Neural progenitor cell (in vitro differentiated cells): Measurements from ENCODE around the gene ASIC5. TPM values are rescaled to one million over a fixed set of nuclear protein-coding genes. Genes with fewer than 3 reads are reported as not detected.

Source experiments
- DNase-seq: peaks from one replicate; pipeline ENCODE4 v3.0.0-alpha.2; 2016; ENCODE audit warnings: low spot score
- H2AFZ ChIP-seq: fragments of 200-600 bp; sonication (generic); replicated peaks from 2 replicates; pipeline ENCODE4 v1.6.1; 2016; ENCODE audit warnings: antibody characterized with exemption
- H3F3A ChIP-seq: fragments of 200-600 bp; sonication (generic); 2 replicates; pipeline ENCODE4 v1.6.1; 2016; ENCODE audit warnings: antibody characterized with exemption, low read depth
- H3K27ac ChIP-seq: fragments of 200-600 bp; sonication (generic); 2 replicates; pipeline ENCODE4 v1.5.1; 2016; ENCODE audit warnings: mild to moderate bottlenecking
- H3K27me3 ChIP-seq: fragments of 200-600 bp; sonication (generic); 2 replicates; pipeline ENCODE4 v1.6.1; 2016; ENCODE audit warnings: mild to moderate bottlenecking, moderate library complexity
- H3K36me3 ChIP-seq: fragments of 200-600 bp; sonication (generic); 2 replicates; pipeline ENCODE4 v1.5.1; 2016
- H3K4me1 ChIP-seq: fragments of 200-600 bp; sonication (generic); 2 replicates; pipeline ENCODE4 v1.6.1; 2016; ENCODE audit warnings: mixed run types
- H3K4me2 ChIP-seq: fragments of 200-600 bp; sonication (generic); 2 replicates; pipeline ENCODE4 v1.6.1; 2016
- H3K4me3 ChIP-seq: fragments of 200-600 bp; sonication (generic); 2 replicates; pipeline ENCODE4 v1.5.1; 2016
- H3K79me2 ChIP-seq: fragments of 200-600 bp; sonication (generic); 2 replicates; pipeline ENCODE4 v1.6.1; 2016; ENCODE audit warnings: low read depth
- H3K9ac ChIP-seq: fragments of 200-600 bp; sonication (generic); 2 replicates; pipeline ENCODE4 v1.6.1; 2016
- H3K9me3 ChIP-seq: fragments of 200-600 bp; sonication (generic); 2 replicates; pipeline ENCODE4 v1.5.1; 2016; ENCODE audit warnings: low read depth
- H4K20me1 ChIP-seq: fragments of 200-600 bp; sonication (generic); 2 replicates; pipeline ENCODE4 v1.6.1; 2016; ENCODE audit warnings: low read depth
- H3K27ac Mint-ChIP-seq: 3 replicates; pipeline ENCODE4 v1.8.0; 2021; ENCODE audit warnings: mixed read lengths
- H3K27me3 Mint-ChIP-seq: 2 replicates; pipeline ENCODE4 v1.8.0; 2022; ENCODE audit warnings: low read depth, mild to moderate bottlenecking, inconsistent platforms, moderate library complexity, mixed read lengths; ENCODE audit not compliant: insufficient read depth
- H3K36me3 Mint-ChIP-seq: 3 replicates; pipeline ENCODE4 v1.8.0; 2021; ENCODE audit warnings: mixed read lengths
- H3K4me1 Mint-ChIP-seq: 3 replicates; pipeline ENCODE4 v1.8.0; 2021; ENCODE audit warnings: mixed read lengths
- H3K4me3 Mint-ChIP-seq: 3 replicates; pipeline ENCODE4 v1.8.0; 2021; ENCODE audit warnings: mild to moderate bottlenecking, moderate library complexity, mixed read lengths
- H3K9me3 Mint-ChIP-seq: 3 replicates; pipeline ENCODE4 v1.8.0; 2020; ENCODE audit warnings: mixed read lengths
- CTCF ChIP-seq: fragments of 200-600 bp; sonication (generic); IDR thresholded peaks from 2 replicates; pipeline ENCODE4 v1.5.1; 2017; ENCODE audit warnings: antibody characterized with exemption, mild to moderate bottlenecking
- EZH2 ChIP-seq: fragments of 200-600 bp; sonication (generic); IDR thresholded peaks from 2 replicates; pipeline ENCODE4 v1.6.1; 2017; ENCODE audit warnings: antibody characterized with exemption, mild to moderate bottlenecking, moderate library complexity
- EZH2phosphoT487 ChIP-seq: fragments of 200-600 bp; sonication (generic); IDR thresholded peaks from 2 replicates; pipeline ENCODE4 v1.6.1; 2017; ENCODE audit warnings: antibody characterized with exemption
- total RNA-seq: library from RNA; depleted of rRNA; stranded (reverse); fragments of >200 nt; gene quantifications from 2 replicates; pipeline ENCODE4 v1.2.3, GENCODE V29; 2015; ENCODE audit warnings: low replicate concordance

ASIC5 gene
- total RNA-seq, 1 donor from 2014 or later: not detected

- no peak overlapping the region for H2AFZ ChIP-seq
- no peaks in the 10 kb centered on the region for H3K9me3 Mint-ChIP-seq
- no peak overlapping the region for H3K27ac Mint-ChIP-seq
- no peak overlapping the region for H3K27ac ChIP-seq
- H3K9ac ChIP-seq: no peak overlapping the region
- peaks cover 8% of the 10 kb centered on the region for H3K4me1 Mint-ChIP-seq
- no peak overlapping the region for H3K4me3 ChIP-seq
- H3F3A ChIP-seq: no peaks in the 10 kb centered on the region
- no peaks in the 10 kb centered on the region for H4K20me1 ChIP-seq
- no peak overlapping the region for H3K4me2 ChIP-seq
- H3K79me2 ChIP-seq: no peaks in the 10 kb centered on the region
- H3K36me3 ChIP-seq: no peaks in the 10 kb centered on the region
- no peaks in the 10 kb centered on the region for H3K27me3 Mint-ChIP-seq
- H3K9me3 ChIP-seq: no peaks in the 10 kb centered on the region
- no peaks in the 10 kb centered on the region for H3K27me3 ChIP-seq
- no peaks in the 10 kb centered on the region for H3K4me1 ChIP-seq
- TF ChIP-seq EZH2 (no peak), EZH2phosphoT487 (no peak), CTCF (no peak)
- no peak overlapping the region for H3K4me3 Mint-ChIP-seq
- no peak for DNase-seq
- no peaks in the 10 kb centered on the region for H3K36me3 Mint-ChIP-seq
These were observed 43.6 kb upstream of the ASIC5 start for GRCh38 chr4:155909615-155910226.

GRCh38 chr4:155908187-155909139 lies 42.4 kb upstream of the ASIC5 start:
- Mint-ChIP-seq H3K4me1 (peaks cover 5% of the 10 kb centered on the region), H3K27ac (no peak overlapping the region), H3K4me3 (no peak overlapping the region), H3K36me3 (no peaks in the 10 kb centered on the region), H3K27me3 (no peaks in the 10 kb centered on the region), H3K9me3 (no peaks in the 10 kb centered on the region)
- no peaks in the 10 kb centered on the region for H3K79me2 ChIP-seq
- no peak overlapping the region for H3K9ac ChIP-seq
- no peak for DNase-seq
- no peak overlapping the region for H2AFZ ChIP-seq
- no peaks in the 10 kb centered on the region for H3F3A ChIP-seq
- no peaks in the 10 kb centered on the region for H3K9me3 ChIP-seq
- no peaks in the 10 kb centered on the region for H3K4me1 ChIP-seq
- no peaks in the 10 kb centered on the region for H3K36me3 ChIP-seq
- no peaks in the 10 kb centered on the region for H4K20me1 ChIP-seq
- no peaks in the 10 kb centered on the region for H3K27me3 ChIP-seq
- H3K4me3 ChIP-seq: no peak overlapping the region
- no peak for TF ChIP-seq CTCF
- TF ChIP-seq EZH2: no peak
- no peak for TF ChIP-seq EZH2phosphoT487
- H3K4me2 ChIP-seq: no peak overlapping the region
- H3K27ac ChIP-seq: no peak overlapping the region

GRCh38 chr4:155907556-155907955 lies 41.5 kb upstream of the ASIC5 start:
- no peak overlapping the region for H3K27ac ChIP-seq
- Mint-ChIP-seq H3K36me3 (no peaks in the 10 kb centered on the region), H3K4me1 (peaks cover 3% of the 10 kb centered on the region), H3K9me3 (no peaks in the 10 kb centered on the region), H3K27ac (no peak overlapping the region), H3K27me3 (no peaks in the 10 kb centered on the region), H3K4me3 (no peak overlapping the region)
- no peak overlapping the region for H3K4me2 ChIP-seq
- no peak overlapping the region for H2AFZ ChIP-seq
- no peaks in the 10 kb centered on the region for H3K4me1 ChIP-seq
- no peak overlapping the region for H3K4me3 ChIP-seq
- no peak for DNase-seq
- no peak overlapping the region for H3K9ac ChIP-seq
- H3K79me2 ChIP-seq: no peaks in the 10 kb centered on the region
- no peak for TF ChIP-seq CTCF
- no peak for TF ChIP-seq EZH2phosphoT487
- no peak for TF ChIP-seq EZH2
- no peaks in the 10 kb centered on the region for H3K9me3 ChIP-seq
- no peaks in the 10 kb centered on the region for H3K36me3 ChIP-seq
- H3K27me3 ChIP-seq: no peaks in the 10 kb centered on the region
- no peaks in the 10 kb centered on the region for H4K20me1 ChIP-seq
- no peaks in the 10 kb centered on the region for H3F3A ChIP-seq
